ENCODE measurements around the gene TANGO2. TPM values are rescaled to one million over a fixed set of nuclear protein-coding genes. Genes with fewer than 3 reads are reported as not detected.

The TANGO2 gene
- total and polyA plus RNA-seq, 9 of the 15 experiments (the other 6 are each of a cell fraction or from before 2014, with no cell fraction given), result 15.5 to 94.9 (median 70.1) TPM

DNA sequence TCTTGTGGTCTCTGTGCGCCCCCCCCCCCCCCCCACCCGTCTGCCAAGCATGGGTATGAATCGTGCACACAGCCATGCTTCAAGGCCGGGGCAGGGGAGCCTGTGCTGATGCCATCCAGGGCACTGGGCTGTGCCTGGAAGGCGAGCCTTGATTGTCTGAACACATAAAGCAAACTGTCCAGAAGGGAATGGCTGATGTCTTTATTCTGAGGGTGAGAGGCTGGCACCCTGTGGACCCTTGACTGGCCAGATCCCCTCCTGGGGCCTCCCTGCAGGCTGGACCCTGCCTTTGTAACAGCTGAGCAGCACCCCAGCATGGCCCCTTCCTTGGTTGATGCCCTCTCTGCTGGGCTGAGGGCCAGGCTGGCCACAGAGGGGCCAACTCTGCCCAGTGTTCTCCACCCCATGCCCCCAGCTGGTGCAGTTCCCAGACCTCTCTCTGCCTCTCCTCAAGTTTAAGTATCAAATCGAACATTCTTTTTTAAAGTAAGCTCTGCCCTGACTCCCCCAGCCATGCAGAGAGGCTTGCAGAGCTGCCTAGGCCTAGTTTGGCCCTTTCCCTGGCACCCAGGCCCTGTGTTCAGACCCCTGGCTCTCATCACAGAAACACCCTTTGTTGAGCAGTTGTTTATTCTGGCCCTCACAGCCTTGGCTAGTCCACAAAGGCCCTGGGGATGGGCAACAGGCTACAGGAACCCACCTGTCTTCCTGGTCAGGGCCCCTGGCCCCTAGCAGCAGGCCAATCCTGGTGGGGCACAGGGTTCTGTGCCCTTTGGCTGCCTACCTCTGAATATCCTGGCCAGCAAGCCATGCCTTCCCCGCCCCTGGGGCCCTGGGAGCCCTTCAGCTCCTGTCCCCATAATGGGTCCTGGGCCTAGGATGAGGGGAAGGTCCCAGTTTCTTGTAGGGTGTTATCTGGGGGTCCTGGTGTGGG is 91.0 kb downstream of the TANGO2 start (continued):
- peak; percentile 68 for TF ChIP-seq POLR2B (IDR thresholded peaks at IDR 0.05; ENCODE audit: low read depth, partially characterized antibody)
- TF ChIP-seq WHSC1 (IDR thresholded peaks at IDR 0.05; ENCODE audit: low read length), result peak; percentile 42
- no peak for TF ChIP-seq CSDE1 (IDR thresholded peaks at IDR 0.05)
- TF ChIP-seq ZNF436 (CRISPR knock-in tag; IDR thresholded peaks at IDR 0.05), result peak; percentile 51
- no peak for TF ChIP-seq ESRRB (CRISPR knock-in tag; IDR thresholded peaks at IDR 0.05; ENCODE audit: borderline replicate concordance)
- TF ChIP-seq, protein P1, sequence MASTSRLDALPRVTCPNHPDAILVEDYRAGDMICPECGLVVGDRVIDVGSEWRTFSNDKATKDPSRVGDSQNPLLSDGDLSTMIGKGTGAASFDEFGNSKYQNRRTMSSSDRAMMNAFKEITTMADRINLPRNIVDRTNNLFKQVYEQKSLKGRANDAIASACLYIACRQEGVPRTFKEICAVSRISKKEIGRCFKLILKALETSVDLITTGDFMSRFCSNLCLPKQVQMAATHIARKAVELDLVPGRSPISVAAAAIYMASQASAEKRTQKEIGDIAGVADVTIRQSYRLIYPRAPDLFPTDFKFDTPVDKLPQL (IDR thresholded peaks at IDR 0.05; ENCODE audit: extremely low read depth, insufficient read length), result no peak
- peak; percentile 54; the same call in 1 of the 2 replicates for TF ChIP-seq ZNF324 (CRISPR knock-in tag; IDR thresholded peaks at IDR 0.05)
- TF ChIP-seq, protein P2, sequence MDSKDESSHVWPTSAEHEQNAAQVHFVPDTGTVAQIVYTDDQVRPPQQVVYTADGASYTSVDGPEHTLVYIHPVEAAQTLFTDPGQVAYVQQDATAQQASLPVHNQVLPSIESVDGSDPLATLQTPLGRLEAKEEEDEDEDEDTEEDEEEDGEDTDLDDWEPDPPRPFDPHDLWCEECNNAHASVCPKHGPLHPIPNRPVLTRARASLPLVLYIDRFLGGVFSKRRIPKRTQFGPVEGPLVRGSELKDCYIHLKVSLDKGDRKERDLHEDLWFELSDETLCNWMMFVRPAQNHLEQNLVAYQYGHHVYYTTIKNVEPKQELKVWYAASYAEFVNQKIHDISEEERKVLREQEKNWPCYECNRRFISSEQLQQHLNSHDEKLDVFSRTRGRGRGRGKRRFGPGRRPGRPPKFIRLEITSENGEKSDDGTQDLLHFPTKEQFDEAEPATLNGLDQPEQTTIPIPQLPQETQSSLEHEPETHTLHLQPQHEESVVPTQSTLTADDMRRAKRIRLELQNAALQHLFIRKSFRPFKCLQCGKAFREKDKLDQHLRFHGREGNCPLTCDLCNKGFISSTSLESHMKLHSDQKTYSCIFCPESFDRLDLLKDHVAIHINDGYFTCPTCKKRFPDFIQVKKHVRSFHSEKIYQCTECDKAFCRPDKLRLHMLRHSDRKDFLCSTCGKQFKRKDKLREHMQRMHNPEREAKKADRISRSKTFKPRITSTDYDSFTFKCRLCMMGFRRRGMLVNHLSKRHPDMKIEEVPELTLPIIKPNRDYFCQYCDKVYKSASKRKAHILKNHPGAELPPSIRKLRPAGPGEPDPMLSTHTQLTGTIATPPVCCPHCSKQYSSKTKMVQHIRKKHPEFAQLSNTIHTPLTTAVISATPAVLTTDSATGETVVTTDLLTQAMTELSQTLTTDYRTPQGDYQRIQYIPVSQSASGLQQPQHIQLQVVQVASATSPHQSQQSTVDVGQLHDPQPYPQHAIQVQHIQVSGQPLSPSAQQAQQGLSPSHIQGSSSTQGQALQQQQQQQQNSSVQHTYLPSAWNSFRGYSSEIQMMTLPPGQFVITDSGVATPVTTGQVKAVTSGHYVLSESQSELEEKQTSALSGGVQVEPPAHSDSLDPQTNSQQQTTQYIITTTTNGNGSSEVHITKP (IDR thresholded peaks at IDR 0.05; ENCODE audit: partially characterized antibody), result no peak
- TF ChIP-seq ZNF24 (IDR thresholded peaks at IDR 0.05), result no peak
- no peak for TF ChIP-seq ZNF239 (CRISPR knock-in tag; IDR thresholded peaks at IDR 0.05)
- TF ChIP-seq, protein P3, sequence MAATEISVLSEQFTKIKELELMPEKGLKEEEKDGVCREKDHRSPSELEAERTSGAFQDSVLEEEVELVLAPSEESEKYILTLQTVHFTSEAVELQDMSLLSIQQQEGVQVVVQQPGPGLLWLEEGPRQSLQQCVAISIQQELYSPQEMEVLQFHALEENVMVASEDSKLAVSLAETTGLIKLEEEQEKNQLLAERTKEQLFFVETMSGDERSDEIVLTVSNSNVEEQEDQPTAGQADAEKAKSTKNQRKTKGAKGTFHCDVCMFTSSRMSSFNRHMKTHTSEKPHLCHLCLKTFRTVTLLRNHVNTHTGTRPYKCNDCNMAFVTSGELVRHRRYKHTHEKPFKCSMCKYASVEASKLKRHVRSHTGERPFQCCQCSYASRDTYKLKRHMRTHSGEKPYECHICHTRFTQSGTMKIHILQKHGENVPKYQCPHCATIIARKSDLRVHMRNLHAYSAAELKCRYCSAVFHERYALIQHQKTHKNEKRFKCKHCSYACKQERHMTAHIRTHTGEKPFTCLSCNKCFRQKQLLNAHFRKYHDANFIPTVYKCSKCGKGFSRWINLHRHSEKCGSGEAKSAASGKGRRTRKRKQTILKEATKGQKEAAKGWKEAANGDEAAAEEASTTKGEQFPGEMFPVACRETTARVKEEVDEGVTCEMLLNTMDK (IDR thresholded peaks at IDR 0.05; ENCODE audit: borderline replicate concordance, insufficient read depth, low read depth, low read length, poor library complexity, severe bottlenecking), result no peak
- no peak for TF ChIP-seq CHCHD3 (CRISPR knock-in tag; IDR thresholded peaks at IDR 0.05)
- TF ChIP-seq SIX5 (IDR thresholded peaks at IDR 0.05; ENCODE audit: borderline replicate concordance in 1 of 2, insufficient read depth in 1 of 2, low read depth in 1 of 2, low read length in 2 of 2), result peak in 1 of 2 experiments; percentile 13; a peak in 1 of 4 replicates
- TF ChIP-seq MCM3 (IDR thresholded peaks at IDR 0.05), result no peak
- 0 out of 2 replicates have a peak, but pooled peaks have one; percentile 69 for TF ChIP-seq HOXB6 (CRISPR knock-in tag; IDR thresholded peaks at IDR 0.05; ENCODE audit: borderline replicate concordance)
- peak; percentile 76; the same call in 1 of the 2 replicates for TF ChIP-seq ZNF23 (CRISPR knock-in tag; IDR thresholded peaks at IDR 0.05)
- TF ChIP-seq NEUROD1 (IDR thresholded peaks at IDR 0.05; ENCODE audit: borderline replicate concordance, low read depth, low read length, partially characterized antibody), result no peak
- TF ChIP-seq SREBF1 (IDR thresholded peaks at IDR 0.05; ENCODE audit: borderline replicate concordance, low read depth, low read length), result no peak
- TF ChIP-seq YBX1 (IDR thresholded peaks at IDR 0.05), result no peak
- TF ChIP-seq MAZ (CRISPR knock-in tag; conservative IDR thresholded peaks at IDR 0.05 in 1 of 2, IDR thresholded peaks at IDR 0.05 in 1 of 2), result 0 out of 4 replicates have a peak, but pooled peaks of 1 of the 2 experiments have one; percentile 28

Data from K562 (cell line).